Nephron progenitor cell (in vitro differentiated cells): ENCODE data around the gene OTOA.
"Not testable (repeated sequence)": the region's sequence is repeated elsewhere in the genome, so short reads cannot be mapped to it uniquely, and the experiment has no call there.

Experiments
- DNase-seq: peaks from one replicate; pipeline ENCODE4 v3.0.0; 2021
- H3K27ac Mint-ChIP-seq: 2 replicates; pipeline ENCODE4 v1.8.0; 2021; ENCODE audit warnings: mild to moderate bottlenecking, moderate library complexity, mixed read lengths
- H3K27me3 Mint-ChIP-seq: 2 replicates; pipeline ENCODE4 v1.8.0; 2021; ENCODE audit warnings: mild to moderate bottlenecking, low read depth, mixed read lengths; ENCODE audit not compliant: poor library complexity
- H3K36me3 Mint-ChIP-seq: 2 replicates; pipeline ENCODE4 v1.8.0; 2021; ENCODE audit warnings: low read depth, mixed read lengths
- H3K4me1 Mint-ChIP-seq: 2 replicates; pipeline ENCODE4 v1.8.0; 2021; ENCODE audit warnings: mixed read lengths
- H3K4me3 Mint-ChIP-seq: 2 replicates; pipeline ENCODE4 v1.8.0; 2021; ENCODE audit warnings: mild to moderate bottlenecking, moderate library complexity, mixed read lengths
- H3K9me3 Mint-ChIP-seq: 2 replicates; pipeline ENCODE4 v1.8.0; 2021; ENCODE audit warnings: mild to moderate bottlenecking, moderate library complexity, mixed read lengths

OTOA gene

GRCh38 chr16:21756192-21757079 lies 92.7 kb downstream of the OTOA start:
- not testable (repeated sequence) for H3K9me3 Mint-ChIP-seq, H3K4me1 Mint-ChIP-seq, H3K36me3 Mint-ChIP-seq, H3K27ac Mint-ChIP-seq, H3K4me3 Mint-ChIP-seq, DNase-seq
- peaks cover 15% of the 10 kb centered on the region for H3K27me3 Mint-ChIP-seq

- not testable (repeated sequence) for H3K4me3 Mint-ChIP-seq, H3K36me3 Mint-ChIP-seq, DNase-seq, H3K9me3 Mint-ChIP-seq, H3K27ac Mint-ChIP-seq, H3K4me1 Mint-ChIP-seq
- peaks cover 15% of the 10 kb centered on the region for H3K27me3 Mint-ChIP-seq
Measured at GRCh38 chr16:21757080-21757671, 93.4 kb downstream of the OTOA start.

- H3K4me1 Mint-ChIP-seq, DNase-seq, H3K4me3 Mint-ChIP-seq, H3K36me3 Mint-ChIP-seq, H3K27ac Mint-ChIP-seq, H3K9me3 Mint-ChIP-seq, H3K27me3 Mint-ChIP-seq: not testable (repeated sequence)
Measured at GRCh38 chr16:21768280-21768679, 104.5 kb downstream of the OTOA start.

GRCh38 chr16:21768810-21769209 lies 105.0 kb downstream of the OTOA start:
- H3K27ac Mint-ChIP-seq, H3K4me1 Mint-ChIP-seq, H3K9me3 Mint-ChIP-seq: not testable (repeated sequence)

GRCh38 chr16:21769284-21769683 lies 105.5 kb downstream of the OTOA start:
- H3K9me3 Mint-ChIP-seq, H3K4me1 Mint-ChIP-seq, H3K27me3 Mint-ChIP-seq, H3K36me3 Mint-ChIP-seq, H3K27ac Mint-ChIP-seq, DNase-seq, H3K4me3 Mint-ChIP-seq: not testable (repeated sequence)

More at GRCh38 chr16:21768810-21769209, 105.0 kb downstream of the OTOA start:
- H3K36me3 Mint-ChIP-seq, DNase-seq, H3K27me3 Mint-ChIP-seq, H3K4me3 Mint-ChIP-seq: not testable (repeated sequence)

- not testable (repeated sequence) for H3K9me3 Mint-ChIP-seq, H3K4me3 Mint-ChIP-seq, H3K36me3 Mint-ChIP-seq, H3K27ac Mint-ChIP-seq, H3K27me3 Mint-ChIP-seq, H3K4me1 Mint-ChIP-seq, DNase-seq
Measured at GRCh38 chr16:21770584-21770983, 106.8 kb downstream of the OTOA start.

GRCh38 chr16:21772547-21773206 lies 108.9 kb downstream of the OTOA start:
- H3K9me3 Mint-ChIP-seq, H3K4me1 Mint-ChIP-seq, H3K4me3 Mint-ChIP-seq, DNase-seq, H3K36me3 Mint-ChIP-seq, H3K27me3 Mint-ChIP-seq, H3K27ac Mint-ChIP-seq: not testable (repeated sequence)

GRCh38 chr16:21773207-21773553 lies 109.4 kb downstream of the OTOA start:
- not testable (repeated sequence) for H3K27ac Mint-ChIP-seq, H3K4me3 Mint-ChIP-seq, H3K9me3 Mint-ChIP-seq, H3K36me3 Mint-ChIP-seq, DNase-seq, H3K4me1 Mint-ChIP-seq, H3K27me3 Mint-ChIP-seq

- H3K27ac Mint-ChIP-seq, H3K4me1 Mint-ChIP-seq, DNase-seq, H3K27me3 Mint-ChIP-seq, H3K4me3 Mint-ChIP-seq, H3K9me3 Mint-ChIP-seq, H3K36me3 Mint-ChIP-seq: not testable (repeated sequence)
Measured at GRCh38 chr16:21780525-21780924, 116.8 kb downstream of the OTOA start.

- H3K27me3 Mint-ChIP-seq, DNase-seq, H3K9me3 Mint-ChIP-seq, H3K27ac Mint-ChIP-seq, H3K4me3 Mint-ChIP-seq, H3K36me3 Mint-ChIP-seq, H3K4me1 Mint-ChIP-seq: not testable (repeated sequence)
Measured at GRCh38 chr16:21790506-21790905, 126.7 kb downstream of the OTOA start.

GRCh38 chr16:21793310-21793709 lies 129.5 kb downstream of the OTOA start:
- not testable (repeated sequence) for H3K27ac Mint-ChIP-seq, H3K27me3 Mint-ChIP-seq, H3K36me3 Mint-ChIP-seq, H3K9me3 Mint-ChIP-seq, H3K4me3 Mint-ChIP-seq, DNase-seq, H3K4me1 Mint-ChIP-seq

- not testable (repeated sequence) for DNase-seq, H3K27me3 Mint-ChIP-seq, H3K4me3 Mint-ChIP-seq, H3K27ac Mint-ChIP-seq, H3K9me3 Mint-ChIP-seq, H3K4me1 Mint-ChIP-seq
- peaks cover 10% of the 10 kb centered on the region for H3K36me3 Mint-ChIP-seq
Measured at GRCh38 chr16:21798601-21799000, 134.8 kb downstream of the OTOA start.
